ENCODE data around the gene GIT2. TPM values are rescaled to one million over a fixed set of nuclear protein-coding genes. Genes with fewer than 3 reads are reported as not detected.
"Not testable (repeated sequence)": the region's sequence is repeated elsewhere in the genome, so short reads cannot be mapped to it uniquely, and the experiment has no call there.

The GIT2 gene
- polyA plus RNA-seq, 3 donors = 30.8 to 51.8 (median 48.9) TPM

DNA sequence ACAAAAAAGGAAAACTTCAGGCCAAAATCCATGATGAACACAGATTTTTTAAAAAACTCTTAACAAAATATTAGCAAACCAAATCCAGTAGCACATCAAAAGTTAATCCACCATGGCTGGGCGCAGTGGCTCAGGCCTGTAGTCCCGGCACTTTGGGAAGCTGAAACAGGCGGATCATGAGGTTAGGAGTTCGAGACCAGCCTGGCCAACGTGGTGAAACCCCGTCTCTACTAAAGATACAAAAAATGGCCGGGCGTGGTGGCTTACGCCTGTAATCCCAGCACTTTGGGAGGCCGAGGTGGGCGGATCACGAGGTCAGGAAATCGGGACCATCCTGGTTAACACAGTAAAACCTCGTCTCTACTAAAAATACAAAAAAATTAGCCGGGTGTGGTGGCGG is 9.9 kb downstream of the GIT2 start:
- DNase-seq = not testable (repeated sequence)

DNA sequence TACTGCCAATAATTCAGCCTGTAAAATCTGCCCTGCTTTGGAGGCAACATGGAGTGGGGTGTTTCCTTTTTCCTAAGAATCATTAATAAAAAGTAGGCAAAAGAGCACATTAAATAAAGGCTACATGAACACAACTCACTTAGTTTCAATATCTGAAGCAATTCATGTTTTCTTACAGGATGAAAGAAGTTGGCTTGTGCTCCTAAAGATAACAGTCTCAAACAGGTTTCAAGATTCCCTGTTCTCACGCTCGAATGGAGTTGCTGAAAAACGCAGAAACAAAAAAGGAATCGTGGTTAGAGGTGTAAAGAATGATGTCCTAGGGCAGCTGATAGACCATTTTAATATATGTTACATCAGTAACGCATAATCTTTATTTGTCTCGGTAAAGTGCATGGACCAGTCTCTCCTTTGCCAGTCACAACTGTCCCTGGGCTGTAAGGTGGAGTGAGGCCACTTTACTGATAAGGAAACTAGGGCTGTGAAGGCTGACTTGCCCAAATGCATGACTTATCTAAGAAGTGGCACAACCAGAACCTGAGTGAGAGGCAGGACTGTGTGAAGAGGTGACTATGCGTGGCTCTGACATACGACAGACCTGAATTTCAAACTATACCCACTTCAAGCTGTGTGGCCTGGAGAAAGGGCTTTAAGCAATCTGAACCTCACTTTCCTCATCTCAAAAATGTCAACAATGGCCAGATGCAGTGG is 12.6 kb downstream of the GIT2 start:
- no peak for DNase-seq

DNA sequence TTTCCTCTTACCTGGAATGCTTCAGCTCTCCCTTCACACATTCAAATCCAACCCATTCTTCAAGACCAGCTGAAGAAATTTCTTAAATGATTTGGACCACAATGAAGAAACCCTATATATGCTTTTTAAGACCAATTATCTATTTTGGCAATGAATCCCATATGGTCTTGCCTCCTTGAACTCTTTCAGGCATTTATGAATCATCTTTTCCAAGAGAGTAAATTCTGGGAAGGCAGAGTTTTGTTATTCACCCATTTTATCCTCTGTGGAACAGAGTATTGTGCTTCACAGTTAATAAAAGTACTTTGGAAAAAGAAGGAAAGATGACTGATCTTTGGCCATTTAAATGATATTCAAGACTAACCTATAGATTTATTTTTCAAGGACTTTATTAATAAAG is 14.0 kb downstream of the GIT2 start:
- no peak for DNase-seq

DNA sequence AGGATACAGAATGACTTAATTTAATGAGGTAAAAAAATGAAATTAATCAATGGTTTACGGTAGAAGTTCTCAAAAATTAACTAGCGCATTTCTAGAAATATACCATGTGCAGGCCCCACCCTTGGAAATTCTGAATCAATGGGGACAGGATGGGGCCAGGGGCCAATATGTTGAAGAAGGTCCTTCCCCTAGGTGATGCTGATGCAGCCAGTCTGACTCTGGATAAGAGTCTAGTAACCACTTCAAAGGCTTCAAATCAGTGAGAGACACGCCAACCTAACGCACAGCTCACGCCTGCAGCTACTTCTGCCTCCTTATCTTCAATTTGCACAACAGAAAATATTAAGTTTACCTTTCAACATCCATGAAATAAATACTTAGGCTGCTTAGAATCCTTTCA is 14.9 kb downstream of the GIT2 start:
- no peak for DNase-seq

DNA sequence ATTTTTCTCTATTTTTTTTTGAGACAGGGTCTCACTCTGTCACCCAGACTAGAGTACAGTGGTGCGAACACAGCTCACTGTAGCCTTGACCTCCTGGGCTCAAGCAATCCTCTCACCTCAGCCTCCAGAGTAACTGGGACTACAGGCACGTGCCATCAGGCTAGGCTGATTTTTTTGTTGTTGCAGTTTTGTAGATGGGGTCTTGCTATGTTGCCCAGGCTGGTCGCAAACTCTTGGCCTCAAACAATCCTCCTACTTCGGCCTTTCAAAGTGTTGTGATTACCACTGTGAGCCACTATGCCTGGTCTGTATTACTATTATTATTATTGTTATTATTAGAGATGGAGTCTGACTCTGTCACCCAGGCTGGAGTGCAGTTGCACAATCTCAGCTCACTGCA is 23.3 kb downstream of the GIT2 start:
- DNase-seq = no peak

DNA sequence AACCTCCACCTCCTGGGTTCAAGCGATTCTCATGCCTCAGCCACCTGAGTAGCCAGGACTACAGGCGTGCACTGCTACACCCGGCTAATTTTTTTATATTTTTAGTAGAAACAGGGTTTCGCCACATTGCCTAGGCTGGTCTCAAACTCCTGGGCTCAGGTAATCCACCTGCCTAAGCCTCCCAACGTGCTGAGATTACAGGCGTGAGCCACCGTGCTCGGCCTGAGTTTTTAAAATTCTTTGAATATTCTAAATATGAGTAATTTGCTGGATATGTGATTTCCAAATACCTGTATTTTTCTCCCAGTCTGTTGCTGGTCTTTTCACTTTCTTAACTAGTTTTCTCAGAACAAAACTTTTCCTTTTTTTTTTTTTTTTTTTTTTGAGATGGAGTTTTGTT is 27.4 kb downstream of the GIT2 start:
- no peak for DNase-seq

DNA sequence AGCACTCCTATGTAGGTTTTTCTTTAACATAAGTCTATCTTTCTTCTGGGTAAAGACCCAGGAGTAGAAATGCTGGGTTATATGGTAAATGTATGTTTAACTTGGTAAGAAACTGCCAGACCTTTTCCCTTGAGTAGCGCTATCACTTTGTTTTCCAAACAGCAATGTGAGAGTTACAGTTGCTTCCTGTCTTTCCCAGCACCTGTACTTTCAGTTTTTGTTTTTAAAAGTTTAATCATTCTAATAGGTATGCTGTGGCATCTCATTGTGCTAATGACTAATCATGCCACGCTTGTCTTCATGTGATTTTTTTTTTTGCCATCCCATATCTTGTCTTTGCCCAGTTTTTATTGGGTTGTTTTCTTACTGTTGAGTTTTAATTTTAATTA is 28.1 kb downstream of the GIT2 start:
- DNase-seq = no peak

DNA sequence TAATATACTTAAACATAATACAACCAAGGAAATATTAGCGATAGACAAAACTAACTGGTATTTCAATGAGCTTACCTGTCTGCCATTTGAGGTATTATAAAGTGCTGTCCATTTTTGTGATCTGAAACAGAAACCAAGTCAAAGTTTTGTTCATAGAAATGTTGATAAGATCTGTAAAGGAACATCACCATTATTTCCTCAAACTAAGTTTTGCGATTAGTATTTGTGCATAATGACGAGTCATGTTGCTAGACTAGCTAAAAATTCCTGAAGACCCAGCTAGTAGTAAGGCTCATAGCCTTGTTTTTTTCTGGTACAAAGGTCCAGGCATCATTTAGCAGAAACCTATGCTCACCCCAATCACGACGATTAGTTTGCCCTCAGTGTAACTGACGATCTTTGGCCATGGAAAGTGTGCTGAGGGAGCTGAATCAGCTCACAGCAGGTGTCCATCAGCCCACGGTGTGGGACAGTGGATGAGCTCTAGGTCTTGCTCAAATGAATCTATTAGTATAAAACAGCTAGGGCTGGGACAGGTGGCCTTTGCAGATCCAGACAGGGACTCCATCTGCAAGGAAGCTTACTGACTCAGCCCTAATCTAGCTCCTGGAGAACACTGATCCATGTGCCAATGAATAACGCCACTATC is 28.7 kb downstream of the GIT2 start:
- DNase-seq = no peak

DNA sequence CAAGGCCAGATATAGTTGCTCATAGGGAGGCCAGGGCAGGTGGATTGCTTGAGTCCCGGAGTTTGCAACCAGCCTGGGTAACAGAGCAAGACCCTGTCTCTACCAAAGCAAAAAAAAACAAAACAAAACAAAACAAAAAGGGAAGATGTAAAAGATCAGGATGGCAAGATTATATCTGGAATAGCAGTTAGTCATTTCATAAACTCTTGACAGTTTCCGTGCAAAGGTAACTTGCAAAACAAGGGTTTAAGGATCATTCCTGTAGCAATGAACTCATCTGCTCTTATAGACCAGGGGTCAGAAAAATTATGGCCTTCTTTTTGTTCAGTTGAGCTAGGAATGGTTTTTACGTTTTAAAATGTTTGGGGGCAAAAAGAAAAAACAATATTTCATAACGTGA is 29.6 kb downstream of the GIT2 start:
- no peak for DNase-seq

DNA sequence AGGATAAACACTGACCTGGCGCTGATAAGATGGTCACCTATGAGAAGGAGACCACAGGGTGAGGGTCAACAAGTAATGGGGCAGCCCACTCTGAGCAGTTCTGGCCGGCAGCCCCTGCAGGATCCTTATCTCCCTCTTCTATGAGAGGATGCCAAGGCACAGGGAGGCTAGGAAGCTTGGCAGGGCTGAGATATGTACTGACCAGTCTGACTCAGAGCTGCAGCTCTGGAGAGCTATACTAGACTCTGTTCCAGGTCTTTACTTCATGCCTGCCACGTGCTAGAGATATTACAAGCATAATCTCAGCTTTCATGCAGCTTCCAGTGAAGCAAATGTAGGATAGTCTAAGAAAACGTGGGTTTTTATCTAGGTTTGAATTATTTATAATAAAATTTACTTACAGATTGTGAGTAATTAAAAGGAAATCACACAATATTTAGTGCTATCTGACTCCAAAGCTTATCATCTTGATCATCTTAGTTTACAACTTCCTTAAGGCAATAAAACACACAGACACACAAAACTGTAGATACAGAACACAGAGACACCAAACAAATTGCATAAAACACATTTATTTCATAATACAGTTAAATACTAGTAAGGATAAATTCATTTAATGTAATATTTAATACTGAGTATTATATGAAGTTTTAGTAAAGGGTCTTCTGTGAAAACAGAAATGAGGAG is 32.3 kb downstream of the GIT2 start:
- no peak for DNase-seq

DNA sequence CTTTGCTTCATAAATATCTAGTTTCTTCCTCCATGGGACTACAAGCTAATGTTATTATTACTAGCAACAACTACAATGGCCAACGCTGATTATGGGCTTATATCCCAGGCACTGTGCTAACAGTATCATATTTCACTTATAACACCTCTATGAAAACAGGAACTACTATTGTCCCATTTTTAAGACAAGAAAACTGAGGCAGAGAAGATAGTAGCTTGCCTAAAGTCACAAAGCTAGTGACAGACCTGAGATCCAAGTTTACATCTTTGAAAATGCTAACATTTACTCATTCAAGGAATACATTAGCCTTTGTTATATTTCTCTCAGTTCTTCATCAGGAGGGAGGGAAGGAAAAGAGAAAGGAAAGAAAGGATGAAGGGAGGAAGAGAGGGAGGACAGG is 32.8 kb downstream of the GIT2 start:
- no peak for DNase-seq

DNA sequence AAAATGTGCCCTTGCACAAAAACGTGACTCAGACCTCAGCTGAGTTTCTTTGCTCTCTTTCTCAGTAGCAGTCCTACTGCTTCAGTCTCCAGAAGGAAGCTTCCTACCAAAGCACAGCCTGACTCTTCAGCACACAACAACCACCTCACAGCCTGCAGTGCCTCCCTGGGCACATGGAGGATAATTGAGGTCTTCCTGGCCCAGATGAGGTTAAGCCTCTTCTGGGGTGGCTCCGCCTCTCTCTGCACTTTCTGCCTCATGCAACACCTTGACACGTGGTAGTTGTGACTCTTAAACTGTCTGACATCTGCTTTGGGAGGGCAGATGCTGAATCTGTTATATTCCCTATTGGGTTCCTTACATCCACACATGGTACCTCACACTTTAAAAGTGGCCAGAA is 33.8 kb downstream of the GIT2 start:
- no peak for DNase-seq

DNA sequence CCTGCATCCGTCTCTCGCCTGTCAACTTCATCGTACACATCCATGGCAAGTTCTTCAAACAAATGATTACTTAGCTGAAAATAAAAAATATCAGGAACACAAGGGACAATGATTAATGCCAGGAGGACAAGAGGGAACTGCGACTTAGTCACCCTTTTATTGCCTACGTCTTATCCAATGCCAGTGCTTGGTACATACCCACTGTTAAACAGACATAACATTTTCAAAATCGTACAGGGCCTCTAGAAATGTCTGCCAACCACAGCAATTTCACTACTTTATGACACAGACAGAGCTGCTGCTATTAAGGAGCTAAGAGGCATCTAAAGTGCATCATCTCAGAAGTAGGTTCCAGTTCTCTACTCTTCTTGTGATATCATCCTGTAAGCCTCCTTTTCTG is 34.6 kb downstream of the GIT2 start:
- no peak for DNase-seq

DNA sequence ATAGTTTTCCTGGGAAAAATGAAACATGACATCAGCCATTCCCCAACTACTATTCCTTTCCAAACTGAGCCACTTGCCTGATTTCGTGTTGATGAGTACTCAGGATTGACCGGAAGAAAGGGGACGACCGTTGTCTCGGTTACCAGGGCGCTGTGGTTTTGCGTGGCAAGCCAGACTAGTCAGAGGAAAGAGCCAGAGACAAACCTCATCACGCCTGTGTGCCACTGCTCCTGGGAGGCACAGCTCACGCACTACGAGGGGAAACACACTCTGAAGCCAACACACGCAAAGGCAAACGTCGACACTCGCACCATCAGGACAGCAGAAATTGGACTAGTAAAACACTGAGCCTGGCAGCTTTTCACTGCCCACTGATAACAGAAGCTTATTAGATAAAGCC is 35.0 kb downstream of the GIT2 start:
- no peak for DNase-seq

DNA sequence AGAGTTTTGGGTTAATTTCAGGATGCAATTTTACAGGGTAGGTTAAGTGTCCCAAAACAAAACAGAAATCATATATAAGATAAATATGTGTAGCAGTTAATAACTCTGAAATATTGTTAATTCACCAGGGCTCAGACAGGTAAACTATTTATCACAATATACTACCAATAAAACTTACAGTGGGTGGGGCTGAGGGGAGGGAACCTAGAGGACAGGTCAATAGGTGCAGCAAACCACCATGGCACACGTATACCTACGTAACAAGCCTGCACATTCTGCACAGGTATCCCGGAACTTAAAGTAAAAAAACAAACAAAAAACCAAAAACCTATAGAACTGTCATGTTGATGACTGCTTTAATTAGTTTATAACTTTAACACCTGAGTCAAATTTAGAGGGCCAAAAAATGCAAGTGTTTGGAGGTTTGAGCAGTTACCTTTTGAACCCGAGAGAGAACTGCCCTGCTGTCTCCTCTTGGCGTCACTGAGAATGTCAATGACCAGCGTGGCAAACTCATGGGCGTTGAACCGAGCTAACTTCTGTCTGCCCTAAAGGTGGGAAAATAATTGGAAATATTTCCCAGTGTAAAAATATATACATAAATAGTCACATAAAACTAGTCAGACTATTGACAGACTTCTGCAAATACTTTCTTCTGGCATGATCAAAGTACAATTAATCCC is 36.6 kb downstream of the GIT2 start:
- no peak for DNase-seq

DNA sequence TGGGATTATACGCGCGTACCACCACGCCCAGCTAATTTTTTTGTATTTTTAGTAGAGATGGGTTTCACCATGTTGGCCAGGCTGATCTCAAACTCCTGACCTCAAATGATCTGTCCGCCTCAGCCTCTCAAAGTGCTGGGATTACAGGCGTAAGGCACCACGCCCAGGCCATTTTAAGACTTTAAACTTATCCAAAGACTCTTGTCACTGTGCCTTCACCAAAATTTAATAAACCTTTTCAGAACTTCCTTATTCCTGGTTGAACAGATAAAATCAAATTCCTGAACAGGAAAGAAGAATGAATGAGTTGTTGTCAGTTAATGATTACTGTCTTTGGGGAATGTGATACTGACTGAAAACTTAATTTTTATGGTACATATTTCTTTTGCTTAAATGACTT is 37.8 kb downstream of the GIT2 start:
- no peak for DNase-seq

DNA sequence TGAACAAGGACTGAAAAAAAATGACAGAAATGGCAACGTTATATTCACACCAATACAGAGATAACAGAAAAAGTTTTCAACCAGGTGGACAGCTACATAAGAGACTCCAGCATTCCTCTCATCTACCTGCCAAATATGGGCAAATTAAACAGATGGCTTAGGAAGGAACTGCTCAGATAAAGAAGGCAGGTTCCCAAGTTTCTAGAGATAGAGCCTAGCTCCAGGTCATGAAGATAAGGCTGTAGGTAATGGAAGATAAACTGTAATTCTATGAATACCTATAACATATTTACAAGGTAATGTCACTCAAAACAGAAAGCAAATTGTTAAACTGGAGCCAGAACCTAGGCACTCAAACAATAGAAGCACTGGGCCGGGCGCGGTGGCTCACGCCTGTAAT is 42.5 kb downstream of the GIT2 start:
- no peak for DNase-seq

DNA sequence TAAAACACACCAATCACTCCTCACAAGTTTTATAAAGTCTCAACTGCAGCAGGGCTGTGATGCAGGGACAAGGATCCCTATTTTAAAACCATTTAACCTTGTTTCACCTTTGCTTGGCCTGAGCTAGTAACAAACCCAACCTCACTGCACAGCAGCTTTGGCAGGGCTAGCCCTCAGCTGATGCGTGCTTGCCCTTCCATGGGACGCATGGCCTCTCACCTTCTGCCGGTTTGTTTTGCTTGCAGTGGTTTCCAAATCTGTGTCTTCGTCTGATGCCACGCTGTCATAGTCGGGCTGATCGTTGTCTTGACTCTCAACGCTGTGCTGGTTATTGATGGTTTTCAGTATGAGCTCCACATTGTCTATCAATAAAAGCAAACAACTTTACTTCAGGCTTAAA is 43.3 kb downstream of the GIT2 start:
- DNase-seq = no peak

DNA sequence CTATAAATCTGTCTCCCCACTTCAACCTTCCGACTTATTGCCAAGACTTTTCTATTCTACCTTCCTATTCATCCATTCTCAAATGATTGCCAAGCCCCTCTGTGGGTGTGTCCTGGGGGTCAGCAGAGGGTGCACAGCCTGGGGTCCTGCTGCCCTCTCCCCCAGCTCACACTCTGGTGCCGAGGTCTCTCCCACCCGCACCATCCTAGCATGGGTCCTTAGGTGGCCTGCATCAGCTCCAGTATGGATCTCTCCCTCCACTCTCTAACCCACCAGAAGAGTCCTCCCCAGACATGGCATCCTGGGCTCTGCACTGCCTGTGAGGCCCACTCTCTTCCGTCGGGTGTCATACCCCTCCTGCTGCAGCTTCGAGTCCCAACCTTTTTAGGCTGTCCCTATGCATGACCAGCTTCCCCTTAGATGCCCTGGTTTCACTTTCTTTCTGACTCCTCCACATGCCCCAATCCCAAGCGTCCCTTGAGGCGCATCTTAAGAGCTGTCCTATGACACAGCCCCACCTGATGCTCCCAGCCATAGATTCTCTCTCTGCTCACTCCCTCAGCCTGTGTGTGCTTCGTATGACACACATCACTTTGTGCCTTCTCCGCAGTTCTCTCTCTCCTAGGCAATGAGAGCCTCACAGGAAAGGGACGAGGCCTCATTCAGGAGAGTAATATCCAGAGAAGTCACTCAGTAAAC is 43.9 kb downstream of the GIT2 start:
- DNase-seq = no peak

DNA sequence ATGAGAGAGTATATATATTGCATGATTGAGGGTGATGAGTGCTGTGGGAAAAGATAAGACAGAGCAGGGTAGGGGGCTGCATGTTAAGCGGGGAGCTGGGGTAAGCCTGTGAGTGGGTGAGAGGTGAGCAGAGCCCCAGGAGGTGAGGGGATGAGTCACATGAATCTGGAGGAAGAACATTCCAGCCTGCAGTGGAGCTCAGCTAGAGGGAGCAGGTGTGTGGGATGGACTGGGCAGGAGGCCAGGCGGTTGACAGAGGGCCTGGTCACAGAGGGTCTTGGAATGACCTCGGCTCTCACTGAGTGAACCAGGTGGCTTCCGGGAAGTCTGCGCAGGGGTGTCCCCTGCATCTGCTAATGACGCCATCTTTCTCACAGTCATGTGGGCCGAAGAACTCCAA is 44.4 kb downstream of the GIT2 start:
- no peak for DNase-seq

DNA sequence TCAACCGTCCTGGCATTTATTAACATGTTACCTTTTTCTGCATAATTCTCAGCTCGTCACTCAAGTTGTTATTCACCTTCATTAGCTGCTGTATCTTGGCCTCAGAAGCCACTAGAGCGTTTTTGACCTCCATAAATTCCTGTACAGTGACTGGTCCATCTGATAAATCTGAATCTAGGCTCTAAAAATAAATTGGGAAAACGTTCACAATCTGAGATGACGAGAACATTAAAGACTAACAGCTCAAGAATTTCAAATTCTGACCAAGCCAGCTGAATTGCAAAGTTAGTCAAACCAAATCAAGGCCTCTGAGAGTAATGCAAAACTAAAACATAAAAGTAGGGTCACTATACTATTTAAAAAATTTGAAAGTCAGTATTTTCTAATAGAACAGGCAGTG is 45.0 kb downstream of the GIT2 start:
- DNase-seq = no peak

DNA sequence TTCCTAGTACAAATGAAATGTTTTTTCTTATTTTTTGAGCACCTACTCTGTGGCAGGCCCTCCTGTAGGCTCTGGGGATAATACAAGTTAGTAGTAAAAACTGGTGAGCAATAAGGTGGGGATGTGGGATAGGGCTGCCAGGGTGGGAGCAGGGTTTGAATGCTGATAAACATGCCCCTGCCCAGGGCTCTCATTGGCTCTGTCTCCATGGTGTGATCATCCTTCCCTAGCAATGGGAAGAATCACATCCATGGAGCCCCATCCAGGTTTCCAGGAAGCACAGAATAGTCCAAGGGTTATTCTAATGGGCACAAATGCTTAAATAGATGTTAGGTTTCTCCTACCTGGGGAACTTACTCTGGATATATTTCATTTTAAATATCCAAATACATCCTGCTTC is 45.5 kb downstream of the GIT2 start:
- no peak for DNase-seq

All from renal pelvis (tissue), 4 donors.